Activated T-helper 1 cell treated with Interleukin-2 at 50 U/mL for 16 hours (primary cell): ENCODE measurements around the gene PTPRE.

ENCODE experiments used
- DNase-seq: peaks from one replicate; pipeline ENCODE4 v3.0.0-alpha.2; 2020; ENCODE audit warnings: low read depth

PTPRE gene

GRCh38 chr10:127908106-127908958 is 1.4 kb downstream of the PTPRE start:
- no peak for DNase-seq

- DNase-seq, result no peak
Measured at GRCh38 chr10:127908959-127909267, 2.0 kb downstream of the PTPRE start.

DNA sequence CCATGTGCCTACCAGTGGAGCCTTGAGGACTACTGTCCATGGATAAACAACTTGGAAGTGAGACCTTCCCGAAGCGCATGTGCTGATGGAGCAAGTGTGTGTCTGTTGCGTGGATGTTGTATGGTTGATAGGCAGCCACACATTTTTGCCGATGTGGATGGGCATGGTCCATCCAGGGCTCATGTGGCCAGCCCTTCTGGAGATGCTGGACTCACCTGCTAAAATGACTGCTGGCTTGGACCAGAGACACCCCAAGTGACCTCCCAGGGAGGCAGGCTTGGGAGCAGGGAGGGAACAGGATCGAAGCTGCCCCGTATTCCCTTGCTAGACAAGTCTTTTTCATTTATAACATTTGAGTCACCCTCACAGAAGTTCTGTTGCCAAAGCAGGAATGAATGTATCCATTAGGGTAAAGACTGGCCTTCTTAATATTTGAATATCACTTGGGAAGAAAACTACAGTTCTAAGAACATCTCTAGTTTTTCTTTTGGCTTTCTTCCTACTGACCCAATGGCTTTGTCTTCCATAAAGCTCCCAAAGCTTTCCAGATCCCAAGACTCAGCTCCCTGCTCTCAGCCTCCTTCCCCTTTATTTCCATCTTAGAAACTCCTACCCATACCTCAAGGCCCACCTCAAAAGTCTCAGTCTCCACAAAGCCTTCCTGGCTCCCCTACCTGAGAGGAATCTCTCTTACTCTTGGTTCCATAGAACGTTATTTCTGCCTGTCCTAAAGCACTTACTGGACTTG is 3.0 kb downstream of the PTPRE start:
- DNase-seq, result no peak

DNA sequence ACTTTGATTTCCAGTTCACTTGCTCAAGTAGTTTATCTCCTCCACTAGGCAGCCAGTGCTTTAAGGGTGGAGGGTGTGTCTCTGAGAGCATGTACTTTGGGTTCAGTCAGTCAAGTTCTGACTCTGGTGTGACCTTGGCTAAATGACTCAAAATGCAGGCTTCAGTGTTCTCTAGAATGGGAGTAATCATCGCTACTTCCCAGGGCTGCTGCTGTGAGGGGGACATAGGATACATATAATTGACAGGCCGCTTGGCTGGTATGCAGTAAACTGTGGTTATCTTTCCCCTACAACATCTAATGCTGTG is 3.5 kb downstream of the PTPRE start:
- no peak for DNase-seq

DNA sequence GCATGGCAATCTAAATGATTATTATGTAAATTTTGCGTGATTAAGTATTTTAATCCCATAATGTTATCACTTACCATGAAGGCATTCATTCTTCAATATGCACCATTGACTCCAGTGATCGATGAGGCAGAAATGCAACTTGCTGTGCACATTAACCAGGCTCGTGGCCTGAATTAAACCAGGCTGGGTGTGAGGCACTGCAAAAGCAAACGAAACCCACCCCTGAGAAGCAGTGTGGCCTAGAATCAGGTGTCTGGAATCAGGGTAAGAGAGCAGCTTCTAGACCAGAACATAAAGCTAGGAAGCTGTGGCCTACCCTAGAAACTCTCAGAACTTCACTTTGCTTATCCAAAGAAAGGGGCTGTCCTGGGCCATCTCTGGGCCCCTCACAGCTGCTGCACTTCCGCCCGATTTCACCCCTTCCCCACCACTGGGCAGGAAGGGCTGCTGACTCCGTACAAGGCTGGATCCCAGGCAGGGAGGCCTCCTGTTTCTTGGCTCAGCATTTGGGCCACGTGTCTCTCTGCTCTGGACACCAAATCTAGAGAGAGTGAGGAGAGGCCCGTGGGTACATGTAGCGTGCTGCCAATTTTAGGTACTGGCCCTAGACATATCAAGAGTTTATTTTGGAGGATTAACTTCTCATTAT is 4.4 kb downstream of the PTPRE start:
- no peak for DNase-seq

- no peak for DNase-seq
Measured at GRCh38 chr10:127911867-127912257, 5.0 kb downstream of the PTPRE start.

- no peak for DNase-seq
Measured at GRCh38 chr10:127912607-127913367, 5.9 kb downstream of the PTPRE start.

- DNase-seq, result no peak
Measured at GRCh38 chr10:127913368-127913759, 6.5 kb downstream of the PTPRE start.

- DNase-seq, result no peak
Measured at GRCh38 chr10:127915324-127915723, 8.4 kb downstream of the PTPRE start.

- no peak for DNase-seq
Measured at GRCh38 chr10:127916826-127917225, 9.9 kb downstream of the PTPRE start.

DNA sequence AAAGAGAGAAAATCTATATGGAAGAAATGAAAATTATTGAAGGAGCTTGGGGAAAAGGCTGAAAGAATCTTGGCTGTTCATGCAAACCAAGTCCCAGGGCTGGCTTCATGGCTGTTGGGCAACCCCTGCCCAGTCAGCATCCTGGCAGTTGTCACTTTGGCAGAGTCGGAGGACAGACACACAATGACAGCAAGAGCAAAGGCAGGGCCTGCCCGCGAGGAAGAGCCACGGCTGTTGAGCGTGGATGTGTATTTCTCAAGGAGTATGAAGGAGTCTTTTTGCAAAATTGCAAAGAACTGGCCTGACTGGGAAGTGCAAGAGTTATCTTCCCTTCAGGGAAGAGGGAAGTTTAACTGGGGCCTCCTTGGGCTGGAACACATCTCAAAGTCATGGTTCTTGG is 11.7 kb downstream of the PTPRE start:
- no peak for DNase-seq

DNA sequence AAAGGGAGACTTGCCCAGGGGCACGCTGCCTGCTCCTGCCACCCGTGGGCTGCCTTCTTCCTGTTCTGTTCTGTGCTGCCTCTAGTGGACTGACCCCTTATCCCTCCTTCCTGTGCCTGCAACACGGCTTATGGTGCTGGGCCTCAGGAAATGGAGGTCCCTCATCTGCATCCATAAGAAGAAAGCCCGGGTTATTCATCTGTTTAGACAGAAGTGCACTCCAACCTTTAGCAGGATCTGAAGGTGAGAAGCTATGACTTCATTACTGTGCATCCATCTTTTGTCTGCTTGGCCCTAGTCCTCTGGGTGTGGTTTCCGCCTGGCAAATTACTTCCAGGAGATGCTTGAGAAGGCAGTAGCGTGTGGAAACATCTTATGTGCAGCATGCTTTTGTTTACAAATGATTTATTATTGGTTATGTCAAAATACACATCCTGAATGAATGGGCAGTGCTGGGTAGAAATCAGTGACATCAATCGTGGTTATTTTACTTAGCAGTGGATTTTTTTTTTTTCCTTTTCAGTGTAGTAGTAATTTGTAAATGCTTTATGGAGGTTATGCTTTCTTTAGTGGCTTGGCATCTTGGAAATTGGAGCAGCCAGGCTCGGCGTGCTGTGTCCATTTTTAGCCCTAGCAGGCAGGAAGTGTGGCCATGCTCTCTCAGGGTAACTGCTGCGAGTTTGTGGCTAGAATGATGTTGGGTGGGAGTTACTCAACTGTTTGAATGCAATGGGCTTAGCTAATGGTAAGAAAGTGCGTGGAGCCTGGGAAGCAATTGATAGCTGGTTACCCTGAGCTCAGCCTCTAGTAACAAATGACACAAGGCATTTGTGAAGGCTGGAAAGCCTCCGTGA is 12.7 kb downstream of the PTPRE start:
- no peak for DNase-seq

- no peak for DNase-seq
Measured at GRCh38 chr10:127920306-127921074, 13.6 kb downstream of the PTPRE start.

- no peak for DNase-seq
Measured at GRCh38 chr10:127921075-127921752, 14.3 kb downstream of the PTPRE start.

- DNase-seq, result no peak
Measured at GRCh38 chr10:127921753-127922145, 14.8 kb downstream of the PTPRE start.

GRCh38 chr10:127922206-127922605 is 15.3 kb downstream of the PTPRE start:
- no peak for DNase-seq

DNA sequence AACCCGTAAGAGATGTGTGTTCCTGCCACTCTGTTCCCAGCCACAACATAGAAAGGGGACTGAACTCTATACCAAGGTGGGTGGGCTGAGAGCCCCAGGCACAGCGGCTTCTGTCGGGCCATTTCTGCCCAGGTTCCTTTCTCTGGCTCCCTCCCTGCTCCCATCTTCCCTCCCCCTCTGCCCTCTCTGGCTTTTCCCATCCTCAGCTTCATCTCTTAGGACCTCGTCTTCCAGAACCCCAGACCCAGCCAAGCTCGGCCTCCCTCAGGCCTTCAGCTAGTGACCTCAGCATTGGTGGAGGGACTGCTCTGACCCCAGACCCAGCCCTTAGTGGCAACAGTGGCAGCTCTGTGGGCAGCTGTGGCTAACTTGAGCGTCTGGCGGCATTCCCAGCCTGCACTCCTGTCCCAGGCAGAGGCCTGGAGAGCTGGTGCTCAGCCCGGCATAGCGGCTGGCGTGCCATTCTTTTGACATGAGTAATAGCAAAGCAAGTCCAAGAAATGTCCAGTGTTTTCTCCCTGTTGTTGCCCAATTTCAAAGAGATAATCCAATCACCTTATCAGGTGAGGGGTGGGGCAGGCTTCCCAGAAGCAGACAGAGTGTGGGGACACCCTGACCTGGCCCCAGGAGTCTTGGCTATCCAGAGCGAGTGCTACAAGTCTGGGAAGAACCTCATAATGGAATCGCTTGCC is 15.9 kb downstream of the PTPRE start:
- DNase-seq, result no peak

DNA sequence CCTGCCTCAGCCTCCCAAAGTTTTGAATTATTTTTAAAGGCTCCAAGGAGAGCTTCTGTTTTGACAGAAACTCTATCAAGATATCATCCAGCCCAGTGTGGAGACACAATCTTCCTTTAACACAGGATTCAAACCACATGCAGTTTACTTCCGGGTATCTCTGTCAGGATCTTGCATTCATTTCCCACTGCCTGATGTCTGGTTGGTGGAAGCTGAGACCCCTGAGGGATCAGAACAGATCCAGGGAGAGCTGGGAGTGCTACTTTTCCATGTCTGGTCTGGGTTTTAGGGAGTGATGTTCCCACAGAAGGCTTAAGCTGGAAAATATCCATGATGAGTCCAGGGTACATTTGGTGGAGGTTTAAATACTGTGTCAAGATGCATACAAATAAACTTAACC is 16.7 kb downstream of the PTPRE start:
- DNase-seq, result no peak

DNA sequence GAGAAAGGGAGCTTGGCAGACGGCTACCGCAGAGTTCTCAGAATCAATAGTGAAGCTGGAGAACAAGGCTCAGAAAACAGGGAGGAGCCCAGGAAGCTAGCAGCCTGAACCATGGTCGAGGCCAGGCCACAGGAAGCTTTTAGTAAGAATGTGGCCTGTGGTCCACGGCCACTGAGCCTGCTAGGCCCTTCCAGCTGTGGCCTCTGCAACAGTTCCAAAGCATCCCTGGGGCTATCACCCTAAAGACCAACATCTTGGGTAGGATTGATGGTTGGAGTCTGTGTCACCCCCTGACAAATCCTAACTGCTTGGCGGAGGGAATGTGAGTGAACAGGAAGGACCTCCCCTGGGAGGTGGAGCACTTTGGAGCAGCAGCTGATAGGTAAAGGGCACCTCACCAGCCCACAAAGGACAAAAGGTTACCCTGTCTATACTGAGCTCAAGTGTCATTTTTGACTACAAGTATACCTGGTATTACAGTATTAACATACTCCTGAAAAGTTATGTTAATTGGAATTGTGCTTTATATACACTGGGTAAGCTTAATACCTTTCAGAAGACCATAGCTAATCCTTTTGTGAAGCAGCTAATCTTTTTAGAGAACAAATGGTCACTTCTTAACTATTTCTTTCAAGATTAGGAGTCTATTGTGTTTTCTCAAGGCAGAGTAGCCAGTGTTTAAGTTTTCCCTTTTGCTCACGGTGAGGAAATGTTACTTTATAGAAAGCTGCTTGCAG is 18.7 kb downstream of the PTPRE start:
- DNase-seq, result no peak
